CD8-positive, alpha-beta memory T cell (primary cell): ENCODE measurements around the gene CHMP4B. TPM values are rescaled to one million over a fixed set of nuclear protein-coding genes. Genes with fewer than 3 reads are reported as not detected.

ENCODE experiments used
- CTCF ChIA-PET: fragments of 350-600 bp; sonication (Branson Sonifier 250); formaldehyde crosslinking; loops from one replicate; lab custom pipeline; 2021; ENCODE audit warnings: antibody characterized with exemption; lab: Charles Lee
- POLR2A ChIA-PET: fragments of 350-600 bp; sonication (Branson Sonifier 250); formaldehyde crosslinking; loops from one replicate; lab custom pipeline; 2021; ENCODE audit warnings: antibody characterized with exemption; lab: Charles Lee
- DNase-seq, 5 donors: peaks; one replicate each; pipeline versions ENCODE4 v3.0.0 to v3.0.0-alpha.2; 2020 to 2022; ENCODE audit warnings: mixed read lengths in 1 of 5
- H3K27ac ChIP-seq: one replicate; pipeline ENCODE4 v1.7.0; 2013; ENCODE audit warnings: low read depth, mild to moderate bottlenecking, low read length, moderate library complexity
- H3K27me3 ChIP-seq: 2 replicates; pipeline ENCODE4 v1.7.0; 2013; ENCODE audit warnings: low read length, mild to moderate bottlenecking; ENCODE audit not compliant: insufficient read depth, poor library complexity, severe bottlenecking
- H3K36me3 ChIP-seq: 2 replicates; pipeline ENCODE4 v1.7.0; 2013; ENCODE audit warnings: mild to moderate bottlenecking, low read length, moderate library complexity; ENCODE audit not compliant: insufficient read depth
- H3K4me1 ChIP-seq: 2 replicates; pipeline ENCODE4 v1.7.0; 2013; ENCODE audit warnings: mild to moderate bottlenecking, low read length, moderate library complexity; ENCODE audit not compliant: insufficient read depth
- H3K4me3 ChIP-seq: 2 replicates; pipeline ENCODE4 v1.7.0; 2013; ENCODE audit warnings: mild to moderate bottlenecking, low read length
- H3K9me3 ChIP-seq: 2 replicates; pipeline ENCODE4 v1.7.0; 2013; ENCODE audit warnings: mild to moderate bottlenecking, low read length
- H3K27ac Mint-ChIP-seq, 8 donors: one replicate each; pipeline ENCODE4 v1.8.0; 2020 to 2021; ENCODE audit warnings: mixed read lengths in 8 of 8, mild to moderate bottlenecking in 6 of 8, inconsistent platforms in 3 of 8, moderate library complexity in 3 of 8
- H3K27me3 Mint-ChIP-seq, 2 donors: one replicate each; pipeline ENCODE4 v1.8.0; 2020 to 2021; ENCODE audit warnings: mixed read lengths in 2 of 2, mild to moderate bottlenecking in 1 of 2, moderate library complexity in 1 of 2
- H3K36me3 Mint-ChIP-seq, 3 donors: one replicate each; pipeline ENCODE4 v1.8.0; 2020 to 2021; ENCODE audit warnings: mixed read lengths in 3 of 3, inconsistent platforms in 1 of 3, mild to moderate bottlenecking in 1 of 3
- H3K4me1 Mint-ChIP-seq, 3 donors: one replicate each; pipeline ENCODE4 v1.8.0; 2020 to 2021; ENCODE audit warnings: mixed read lengths in 3 of 3, inconsistent platforms in 1 of 3, mild to moderate bottlenecking in 1 of 3
- H3K4me3 Mint-ChIP-seq, 7 donors: one replicate each; pipeline ENCODE4 v1.8.0; 2020 to 2021; ENCODE audit warnings: mixed read lengths in 7 of 7, mild to moderate bottlenecking in 6 of 7, moderate library complexity in 4 of 7, inconsistent platforms in 2 of 7
- H3K9me3 Mint-ChIP-seq, 5 donors: one replicate each; pipeline ENCODE4 v1.8.0; 2020 to 2022; ENCODE audit warnings: mixed read lengths in 5 of 5, mild to moderate bottlenecking in 3 of 5, moderate library complexity in 2 of 5, inconsistent platforms in 1 of 5
- polyA plus RNA-seq: library from polyadenylated mRNA; unstranded; fragments of 300-500 nt; fragmentation: Illumina TruSeq; gene quantifications from one replicate; pipeline ENCODE4 v1.2.3, GENCODE V29; 2021
- total RNA-seq, 2 experiments: library from RNA; stranded (reverse); gene quantifications; one replicate each; pipeline ENCODE4 v1.2.3, GENCODE V29; 2021

The CHMP4B gene
- total and polyA plus RNA-seq, 3 experiments from 2014 or later = 5.7 to 79.9 (median 78.3) TPM

GRCh38 chr20:33822991-33823390 is 11.8 kb downstream of the CHMP4B start:
- Mint-ChIP-seq H3K27me3 (no peaks in the 10 kb centered on the region), H3K4me1 (peaks cover 63 to 84% (median 71%) of the 10 kb centered on the region in 3 donors), H3K9me3 (no peaks in the 10 kb centered on the region), H3K27ac (no peak overlapping the region), H3K36me3 (peaks cover 0 to 31% (median 0%) of the 10 kb centered on the region in 3 donors), H3K4me3 (no peak overlapping the region)
- DNase-seq = no peak
- CTCF ChIA-PET = no interaction called here
- H3K27ac ChIP-seq = no peak overlapping the region
- no peaks in the 10 kb centered on the region for H3K9me3 ChIP-seq
- H3K27me3 ChIP-seq = no peaks in the 10 kb centered on the region
- peaks cover 31% of the 10 kb centered on the region for H3K4me1 ChIP-seq
- no peaks in the 10 kb centered on the region for H3K36me3 ChIP-seq
- POLR2A ChIA-PET = no interaction called here
- no peak overlapping the region for H3K4me3 ChIP-seq

GRCh38 chr20:33824852-33825251 is 13.7 kb downstream of the CHMP4B start:
- ChIA-PET CTCF (interaction anchor here (2.1 kb wide), 1 partner anchor 12 kb away, joined by 6 read pairs; no protein-coding TSS in a partner anchor), POLR2A (no interaction called here)
- H3K4me3 Mint-ChIP-seq = no peak overlapping the region
- Histone ChIP-seq H3K27me3 (no peaks in the 10 kb centered on the region), H3K4me1 (peaks cover 38% of the 10 kb centered on the region), H3K4me3 (no peak overlapping the region), H3K27ac (no peak overlapping the region), H3K9me3 (no peaks in the 10 kb centered on the region), H3K36me3 (no peaks in the 10 kb centered on the region)
- no peaks in the 10 kb centered on the region for H3K27me3 Mint-ChIP-seq
- H3K36me3 Mint-ChIP-seq = peaks cover 0 to 22% (median 1%) of the 10 kb centered on the region in 3 donors
- peak overlapping the region in 1 of 8 donors; percentile 68 for H3K27ac Mint-ChIP-seq
- peaks cover 67 to 85% (median 74%) of the 10 kb centered on the region in 3 donors for H3K4me1 Mint-ChIP-seq
- no peak for DNase-seq
- H3K9me3 Mint-ChIP-seq = no peaks in the 10 kb centered on the region

- Histone ChIP-seq H3K4me1 (peaks cover 38% of the 10 kb centered on the region), H3K36me3 (no peaks in the 10 kb centered on the region), H3K27me3 (no peaks in the 10 kb centered on the region), H3K27ac (no peak overlapping the region), H3K9me3 (no peaks in the 10 kb centered on the region), H3K4me3 (no peak overlapping the region)
- H3K27ac Mint-ChIP-seq = peak overlapping the region in 7 of 8 donors; percentile 31 to 92 (median 68)
- ChIA-PET POLR2A (no interaction called here), CTCF (interaction anchor here (1.4 to 2.1 kb wide), 2 partner anchors 11 to 37 kb away, joined by 5 to 6 read pairs; no protein-coding TSS in a partner anchor)
- H3K36me3 Mint-ChIP-seq = peaks cover 0 to 20% (median 3%) of the 10 kb centered on the region in 3 donors
- peak overlapping the region in 1 of 7 donors; percentile 29 for H3K4me3 Mint-ChIP-seq
- no peak for DNase-seq
- no peaks in the 10 kb centered on the region for H3K9me3 Mint-ChIP-seq
- peaks cover 68 to 86% (median 77%) of the 10 kb centered on the region in 3 donors for H3K4me1 Mint-ChIP-seq
- no peaks in the 10 kb centered on the region for H3K27me3 Mint-ChIP-seq
These were observed 14.5 kb downstream of the CHMP4B start for GRCh38 chr20:33825340-33826269.

GRCh38 chr20:33826270-33826897 is 15.2 kb downstream of the CHMP4B start:
- Mint-ChIP-seq H3K36me3 (peaks cover 0 to 21% (median 3%) of the 10 kb centered on the region in 3 donors), H3K9me3 (no peaks in the 10 kb centered on the region), H3K4me1 (peaks cover 66 to 86% (median 77%) of the 10 kb centered on the region in 3 donors), H3K27me3 (no peaks in the 10 kb centered on the region), H3K4me3 (no peak overlapping the region), H3K27ac (peak overlapping the region in 7 of 8 donors; percentile 21 to 92 (median 62))
- no peak overlapping the region for H3K4me3 ChIP-seq
- DNase-seq = no peak
- H3K9me3 ChIP-seq = no peaks in the 10 kb centered on the region
- ChIA-PET CTCF (interaction anchor here (0.6 to 2.1 kb wide), 3 partner anchors 11 to 313 kb away, joined by 3 to 6 read pairs (median 5); no protein-coding TSS in a partner anchor), POLR2A (no interaction called here)
- no peaks in the 10 kb centered on the region for H3K27me3 ChIP-seq
- H3K36me3 ChIP-seq = no peaks in the 10 kb centered on the region
- no peak overlapping the region for H3K27ac ChIP-seq
- peaks cover 38% of the 10 kb centered on the region for H3K4me1 ChIP-seq

- Mint-ChIP-seq H3K27ac (peak overlapping the region in 5 of 8 donors; percentile 37 to 75 (median 57)), H3K27me3 (no peaks in the 10 kb centered on the region), H3K4me1 (peaks cover 67 to 90% (median 84%) of the 10 kb centered on the region in 3 donors), H3K4me3 (no peak overlapping the region), H3K9me3 (no peaks in the 10 kb centered on the region), H3K36me3 (peaks cover 0 to 27% (median 3%) of the 10 kb centered on the region in 3 donors)
- DNase-seq = no peak
- ChIA-PET POLR2A (no interaction called here), CTCF (interaction anchor here (1.4 to 2.1 kb wide), 2 partner anchors 10 to 36 kb away, joined by 5 to 6 read pairs; no protein-coding TSS in a partner anchor)
- no peaks in the 10 kb centered on the region for H3K27me3 ChIP-seq
- H3K4me3 ChIP-seq = no peak overlapping the region
- H3K9me3 ChIP-seq = no peaks in the 10 kb centered on the region
- H3K27ac ChIP-seq = no peak overlapping the region
- H3K4me1 ChIP-seq = peaks cover 38% of the 10 kb centered on the region
- H3K36me3 ChIP-seq = no peaks in the 10 kb centered on the region
These were observed 16.0 kb downstream of the CHMP4B start for GRCh38 chr20:33827109-33827508.

GRCh38 chr20:33827634-33828325 is 16.6 kb downstream of the CHMP4B start:
- Mint-ChIP-seq H3K27ac (peak overlapping the region in 4 of 8 donors; percentile 17 to 47 (median 34)), H3K9me3 (no peaks in the 10 kb centered on the region), H3K36me3 (peaks cover 0 to 29% (median 3%) of the 10 kb centered on the region in 3 donors), H3K4me3 (no peak overlapping the region), H3K27me3 (no peaks in the 10 kb centered on the region), H3K4me1 (peaks cover 67 to 89% (median 85%) of the 10 kb centered on the region in 3 donors)
- ChIA-PET POLR2A (no interaction called here), CTCF (no interaction called here)
- no peaks in the 10 kb centered on the region for H3K27me3 ChIP-seq
- no peaks in the 10 kb centered on the region for H3K36me3 ChIP-seq
- peaks cover 38% of the 10 kb centered on the region for H3K4me1 ChIP-seq
- no peak overlapping the region for H3K4me3 ChIP-seq
- no peak overlapping the region for H3K27ac ChIP-seq
- no peaks in the 10 kb centered on the region for H3K9me3 ChIP-seq
- DNase-seq = no peak

GRCh38 chr20:33828326-33828844 is 17.2 kb downstream of the CHMP4B start:
- DNase-seq = no peak
- ChIA-PET CTCF (no interaction called here), POLR2A (no interaction called here)
- Histone ChIP-seq H3K9me3 (no peaks in the 10 kb centered on the region), H3K36me3 (no peaks in the 10 kb centered on the region), H3K4me1 (peaks cover 38% of the 10 kb centered on the region), H3K4me3 (no peak overlapping the region), H3K27me3 (no peaks in the 10 kb centered on the region), H3K27ac (no peak overlapping the region)
- Mint-ChIP-seq H3K4me3 (no peak overlapping the region), H3K36me3 (peaks cover 0 to 31% (median 8%) of the 10 kb centered on the region in 3 donors), H3K27me3 (no peaks in the 10 kb centered on the region), H3K9me3 (no peaks in the 10 kb centered on the region), H3K4me1 (peaks cover 72 to 90% (median 89%) of the 10 kb centered on the region in 3 donors), H3K27ac (peak overlapping the region in 5 of 8 donors; percentile 15 to 47 (median 18))
